PC-3 (cell line): ENCODE results near the gene ITPRID2.

Experiments
- EZH2 ChIP-seq: fragments of 300-600 bp; sonication (generic); IDR thresholded peaks from one replicate; pipeline ENCODE4 v1.6.1; 2017; ENCODE audit warnings: antibody characterized with exemption, mild to moderate bottlenecking, low read length; ENCODE audit not compliant: unreplicated experiment
- EZH2phosphoT487 ChIP-seq: fragments of 300-600 bp; sonication (generic); IDR thresholded peaks from 2 replicates; pipeline ENCODE4 v1.6.1; 2018; ENCODE audit warnings: mild to moderate bottlenecking, antibody characterized with exemption, low read length, borderline replicate concordance
- TF ChIP-seq, protein P1 (sequence below): fragments of 300-600 bp; sonication (generic); conservative IDR thresholded peaks from 2 replicates; pipeline ENCODE4 v1.5.1; 2017; ENCODE audit warnings: antibody characterized with exemption, low read depth, mild to moderate bottlenecking, low read length

DNA sequence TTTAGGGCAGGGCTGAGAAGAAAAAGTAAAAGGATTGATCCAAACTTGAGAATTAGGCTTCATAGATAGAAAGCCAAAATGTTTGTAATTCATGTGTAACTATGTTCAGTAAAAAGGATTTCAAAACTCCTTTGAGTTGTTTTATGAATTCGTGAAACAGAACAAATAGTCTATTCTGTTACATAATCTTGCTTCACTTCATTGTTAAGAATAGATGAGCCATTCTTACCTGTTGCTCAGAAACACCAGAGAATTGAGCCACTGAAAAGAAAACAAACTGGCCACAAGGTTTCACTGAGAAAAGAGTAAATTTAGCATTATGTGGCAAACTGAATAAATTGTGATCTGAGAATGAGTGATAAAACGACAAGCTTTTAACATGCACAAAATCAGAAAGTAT is 4.5 kb upstream of the ITPRID2 start:
- TF ChIP-seq, protein P1, sequence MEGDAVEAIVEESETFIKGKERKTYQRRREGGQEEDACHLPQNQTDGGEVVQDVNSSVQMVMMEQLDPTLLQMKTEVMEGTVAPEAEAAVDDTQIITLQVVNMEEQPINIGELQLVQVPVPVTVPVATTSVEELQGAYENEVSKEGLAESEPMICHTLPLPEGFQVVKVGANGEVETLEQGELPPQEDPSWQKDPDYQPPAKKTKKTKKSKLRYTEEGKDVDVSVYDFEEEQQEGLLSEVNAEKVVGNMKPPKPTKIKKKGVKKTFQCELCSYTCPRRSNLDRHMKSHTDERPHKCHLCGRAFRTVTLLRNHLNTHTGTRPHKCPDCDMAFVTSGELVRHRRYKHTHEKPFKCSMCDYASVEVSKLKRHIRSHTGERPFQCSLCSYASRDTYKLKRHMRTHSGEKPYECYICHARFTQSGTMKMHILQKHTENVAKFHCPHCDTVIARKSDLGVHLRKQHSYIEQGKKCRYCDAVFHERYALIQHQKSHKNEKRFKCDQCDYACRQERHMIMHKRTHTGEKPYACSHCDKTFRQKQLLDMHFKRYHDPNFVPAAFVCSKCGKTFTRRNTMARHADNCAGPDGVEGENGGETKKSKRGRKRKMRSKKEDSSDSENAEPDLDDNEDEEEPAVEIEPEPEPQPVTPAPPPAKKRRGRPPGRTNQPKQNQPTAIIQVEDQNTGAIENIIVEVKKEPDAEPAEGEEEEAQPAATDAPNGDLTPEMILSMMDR = no peak
- TF ChIP-seq EZH2phosphoT487 = no peak
- TF ChIP-seq EZH2 = no peak
